Thyroid gland (tissue), 4 donors: ENCODE results near the gene RNF26.

Experiments
- POLR2A ChIP-seq, 2 donors: fragments of 450-650 bp; IDR thresholded peaks; one replicate each; pipeline ENCODE4 v1.6.1; 2017; ENCODE audit warnings: antibody characterized with exemption in 2 of 2, mild to moderate bottlenecking in 2 of 2, moderate library complexity in 1 of 2
- TF ChIP-seq, protein P1 (sequence below), 6 experiments: fragments of 200-600 bp in 3 of 6; fragments of 450-650 bp in 3 of 6; sonication (generic) in 3 of 6; IDR thresholded peaks; one replicate each; pipeline ENCODE4 v1.5.1; 2016 to 2019; ENCODE audit warnings: antibody characterized with exemption in 6 of 6, mild to moderate bottlenecking in 2 of 6, inconsistent platforms in 1 of 6, moderate library complexity in 1 of 6

DNA sequence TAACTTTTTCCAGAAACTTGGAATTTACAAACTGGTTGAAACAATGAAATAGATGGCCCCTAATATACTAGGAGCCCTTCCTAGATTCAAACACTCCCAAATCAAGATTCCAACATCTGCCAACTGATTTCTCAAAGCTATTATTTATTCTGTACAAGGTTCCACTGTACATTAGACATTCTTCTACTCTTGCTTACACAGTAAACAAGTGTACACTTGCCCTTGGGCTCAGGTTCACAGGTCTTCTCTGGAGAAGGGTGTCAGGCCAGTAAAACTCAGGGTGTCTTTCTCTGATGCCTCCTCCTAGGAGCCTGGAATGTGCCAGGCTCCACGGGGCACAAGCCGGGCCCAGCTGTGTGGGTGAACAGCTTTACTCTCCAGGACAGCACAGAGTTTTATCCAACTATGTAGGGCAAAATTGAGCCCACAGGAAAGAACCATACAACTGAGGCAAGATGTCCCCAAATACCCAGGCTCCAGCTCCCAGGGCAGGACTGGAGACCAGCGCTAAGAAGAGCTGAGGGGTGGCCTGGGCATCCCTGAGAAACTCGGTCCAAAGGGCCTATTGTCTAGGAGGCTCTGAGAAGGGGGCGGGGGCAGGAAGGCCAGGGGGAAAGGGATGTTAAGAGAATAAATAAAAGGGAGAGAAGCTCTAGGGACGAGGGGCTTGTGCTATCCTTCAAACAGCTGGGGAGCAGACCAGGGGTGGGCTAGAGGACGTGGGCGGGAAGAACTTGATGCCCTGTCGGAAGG lies 20.9 kb downstream of the RNF26 start:
- TF ChIP-seq, protein P1, sequence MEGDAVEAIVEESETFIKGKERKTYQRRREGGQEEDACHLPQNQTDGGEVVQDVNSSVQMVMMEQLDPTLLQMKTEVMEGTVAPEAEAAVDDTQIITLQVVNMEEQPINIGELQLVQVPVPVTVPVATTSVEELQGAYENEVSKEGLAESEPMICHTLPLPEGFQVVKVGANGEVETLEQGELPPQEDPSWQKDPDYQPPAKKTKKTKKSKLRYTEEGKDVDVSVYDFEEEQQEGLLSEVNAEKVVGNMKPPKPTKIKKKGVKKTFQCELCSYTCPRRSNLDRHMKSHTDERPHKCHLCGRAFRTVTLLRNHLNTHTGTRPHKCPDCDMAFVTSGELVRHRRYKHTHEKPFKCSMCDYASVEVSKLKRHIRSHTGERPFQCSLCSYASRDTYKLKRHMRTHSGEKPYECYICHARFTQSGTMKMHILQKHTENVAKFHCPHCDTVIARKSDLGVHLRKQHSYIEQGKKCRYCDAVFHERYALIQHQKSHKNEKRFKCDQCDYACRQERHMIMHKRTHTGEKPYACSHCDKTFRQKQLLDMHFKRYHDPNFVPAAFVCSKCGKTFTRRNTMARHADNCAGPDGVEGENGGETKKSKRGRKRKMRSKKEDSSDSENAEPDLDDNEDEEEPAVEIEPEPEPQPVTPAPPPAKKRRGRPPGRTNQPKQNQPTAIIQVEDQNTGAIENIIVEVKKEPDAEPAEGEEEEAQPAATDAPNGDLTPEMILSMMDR (IDR thresholded peaks at IDR 0.05), result no peak
- TF ChIP-seq POLR2A (IDR thresholded peaks at IDR 0.05), result no peak
